GM18907 (cell line): Measurements from ENCODE around the gene EFCAB11.

Source experiments
- ATAC-seq: cut with Tn5 transposase; IDR thresholded peaks from one replicate; pipeline ENCODE4 v1.9.1; 2021; ENCODE audit warnings: mild to moderate bottlenecking, moderate library complexity; ENCODE audit not compliant: unreplicated experiment

The EFCAB11 gene

DNA sequence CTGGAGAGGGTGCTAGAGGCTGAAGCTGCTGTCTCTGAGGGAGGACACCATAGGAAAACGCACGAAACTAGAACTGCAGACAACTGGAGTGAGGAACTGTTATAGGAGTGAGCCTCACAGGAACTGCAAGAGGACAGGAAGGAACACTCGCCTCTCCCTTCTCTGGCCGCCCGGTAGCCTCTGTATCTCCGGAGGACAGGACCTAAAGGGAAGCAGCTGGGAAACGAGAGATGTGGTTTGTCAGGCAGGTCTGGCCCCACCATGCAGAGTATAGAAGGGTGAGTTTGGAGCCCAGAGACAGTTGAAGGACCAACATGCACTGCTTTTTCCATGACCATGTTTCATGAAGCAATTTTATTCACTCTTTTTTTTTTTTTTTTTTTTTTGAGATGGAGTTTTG lies 127.3 kb downstream of the EFCAB11 start:
- ATAC-seq, result no peak

DNA sequence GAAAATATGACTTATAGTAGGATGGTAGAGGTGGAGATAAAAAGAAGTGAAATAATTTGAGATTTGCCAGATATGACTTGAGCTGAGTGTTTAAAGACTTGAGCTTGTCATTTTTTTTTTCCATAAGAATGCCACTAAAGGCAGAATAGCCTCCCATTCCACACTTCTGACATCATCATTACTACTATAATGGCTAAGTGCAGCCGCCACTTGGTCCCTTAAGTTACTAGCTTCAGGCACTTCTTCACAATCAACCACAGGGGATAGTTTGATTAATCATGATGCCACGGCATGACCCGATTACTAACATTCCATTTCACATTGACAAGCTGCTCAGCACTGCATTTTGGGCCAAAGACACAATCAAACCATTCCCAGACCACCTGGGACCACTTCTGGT lies 127.9 kb downstream of the EFCAB11 start:
- no peak for ATAC-seq

DNA sequence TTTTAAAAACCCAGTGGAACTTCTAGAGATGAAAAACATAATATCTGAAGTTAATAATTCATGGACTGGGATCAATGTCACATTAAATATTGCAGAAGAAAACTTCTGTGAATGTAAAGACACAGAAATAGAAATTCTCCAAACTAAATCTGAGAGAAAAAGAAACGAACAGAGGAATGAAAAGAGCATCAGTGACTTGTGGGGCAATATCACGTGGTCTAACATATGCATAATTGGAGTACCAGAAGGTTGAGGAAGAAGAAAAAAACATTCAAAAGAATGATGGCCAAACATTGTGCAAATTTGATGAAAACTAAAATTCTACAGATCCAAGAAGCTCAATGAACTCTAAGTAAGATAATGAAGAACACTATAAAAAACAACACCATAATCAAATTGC lies 130.8 kb downstream of the EFCAB11 start:
- no peak for ATAC-seq

DNA sequence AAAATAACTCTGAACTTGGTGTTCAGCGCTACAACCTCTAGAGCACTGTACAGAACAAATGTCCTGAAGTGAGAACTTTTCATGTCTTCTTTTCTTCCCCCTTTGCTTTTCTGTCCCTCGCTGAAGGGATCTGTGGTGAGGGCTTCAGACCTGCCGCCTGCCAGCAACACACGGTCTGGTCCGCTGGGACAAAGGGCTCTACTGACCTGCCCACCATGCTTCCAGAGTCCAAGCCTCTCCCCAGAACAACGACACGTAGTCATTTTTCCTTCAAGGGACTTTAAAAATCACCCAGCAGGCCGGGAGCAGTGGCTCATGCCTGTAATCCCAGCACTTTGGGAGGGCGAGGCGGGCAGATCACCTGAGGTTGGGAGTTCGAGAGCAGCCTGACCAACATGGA lies 140.4 kb downstream of the EFCAB11 start:
- ATAC-seq, result no peak

DNA sequence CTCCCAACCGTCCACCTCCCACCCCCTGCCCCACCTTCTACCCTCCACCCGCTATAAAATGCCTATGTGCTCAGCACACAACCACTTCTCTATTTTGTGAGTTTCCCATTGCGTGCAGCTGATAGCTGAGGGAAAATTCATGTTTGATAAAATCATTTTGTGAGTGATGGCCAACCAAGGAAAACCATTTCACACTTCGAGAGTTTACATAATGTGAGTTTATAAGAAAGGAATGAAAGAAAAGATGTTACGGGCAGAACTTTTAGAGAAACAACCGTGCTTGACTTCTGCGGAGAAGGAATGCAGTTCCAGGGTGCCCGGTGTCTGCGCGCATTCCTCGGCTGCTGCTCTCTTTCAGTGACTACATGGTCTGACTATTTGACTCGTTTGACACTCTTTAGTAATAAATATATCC lies 140.9 kb downstream of the EFCAB11 start:
- ATAC-seq, result no peak

DNA sequence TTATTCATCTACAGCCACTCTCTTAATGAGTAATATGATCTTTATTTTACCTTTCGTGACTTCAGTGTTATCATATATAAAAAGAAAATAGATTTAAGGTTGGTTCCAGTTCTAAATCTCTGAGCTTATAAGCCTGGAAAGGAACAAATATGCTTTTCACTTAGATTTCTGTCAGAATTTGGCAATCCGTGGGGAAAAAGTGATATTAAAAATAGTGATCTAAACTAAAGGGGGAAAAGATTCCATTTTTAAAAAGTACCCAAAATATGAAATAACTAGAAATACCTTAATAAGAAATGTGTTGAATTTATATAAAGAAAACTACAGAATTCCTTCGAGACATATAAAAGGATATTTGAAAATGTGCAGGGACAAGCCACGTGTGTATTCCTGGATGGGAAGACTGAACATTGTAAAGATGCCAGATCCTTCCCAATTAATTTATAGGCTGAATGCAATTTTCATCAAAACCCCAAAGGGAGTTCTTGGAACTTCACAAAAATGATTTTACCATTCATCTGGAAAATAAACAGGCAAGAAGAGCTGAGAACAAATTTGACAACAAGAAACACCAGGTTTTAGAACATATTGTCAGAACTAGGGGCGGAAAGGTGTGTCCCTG lies 142.5 kb downstream of the EFCAB11 start:
- ATAC-seq, result no peak

DNA sequence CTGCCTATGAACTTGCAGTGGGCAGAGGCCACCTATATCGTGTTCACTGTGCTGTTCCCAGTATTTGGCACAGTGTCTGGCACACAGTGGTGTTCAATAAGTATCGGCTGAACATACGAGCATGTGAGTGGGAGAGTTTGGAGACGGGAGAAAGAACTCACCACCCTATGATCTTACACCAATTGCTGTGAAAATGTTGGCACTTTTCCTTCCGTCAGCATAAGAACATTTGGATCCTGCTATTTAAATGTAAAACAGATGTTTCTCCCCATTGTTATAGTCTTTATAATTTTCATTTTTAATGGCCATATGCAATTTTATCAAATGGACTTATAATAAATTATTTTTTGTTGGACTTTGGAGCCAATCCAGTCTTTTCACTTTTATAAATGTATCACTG lies 144.4 kb downstream of the EFCAB11 start:
- no peak for ATAC-seq

DNA sequence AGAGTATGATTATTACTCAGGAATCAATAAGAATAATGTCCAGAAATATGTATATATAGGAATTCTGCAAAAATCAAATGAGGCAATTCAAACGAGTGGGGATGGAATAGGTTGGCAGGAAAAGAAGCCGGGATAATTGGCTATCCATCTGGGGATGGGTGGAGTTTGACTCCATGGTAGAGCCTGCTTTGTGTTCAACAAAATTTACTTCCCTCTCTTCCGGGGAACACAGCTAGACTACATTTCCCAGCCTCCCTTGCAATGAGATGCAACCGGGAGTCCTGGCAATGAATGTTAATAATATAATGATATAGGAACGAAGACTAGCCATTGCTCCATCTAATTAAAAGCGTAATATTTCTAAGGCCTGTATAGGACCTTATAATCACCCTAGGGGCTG lies 146.6 kb downstream of the EFCAB11 start:
- no peak for ATAC-seq

DNA sequence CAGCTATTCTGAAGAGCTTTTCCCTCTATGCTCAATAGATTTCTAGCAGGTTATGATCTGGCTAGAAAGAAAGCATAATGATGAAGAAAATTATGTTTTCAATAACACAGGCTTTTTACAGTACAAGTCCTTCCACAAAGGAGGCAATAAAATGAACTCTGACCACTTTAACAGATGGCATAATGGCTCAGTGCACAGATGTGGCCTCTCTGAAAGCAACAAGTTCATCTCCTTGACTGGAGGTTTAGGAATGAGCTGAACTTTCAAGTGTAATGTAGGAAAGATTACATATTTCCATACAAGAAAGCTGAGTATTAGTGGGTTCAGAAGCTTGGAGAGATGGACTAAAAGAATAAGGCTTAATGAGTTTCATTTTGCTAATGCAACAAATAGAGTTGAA lies 147.4 kb downstream of the EFCAB11 start:
- ATAC-seq, result no peak

DNA sequence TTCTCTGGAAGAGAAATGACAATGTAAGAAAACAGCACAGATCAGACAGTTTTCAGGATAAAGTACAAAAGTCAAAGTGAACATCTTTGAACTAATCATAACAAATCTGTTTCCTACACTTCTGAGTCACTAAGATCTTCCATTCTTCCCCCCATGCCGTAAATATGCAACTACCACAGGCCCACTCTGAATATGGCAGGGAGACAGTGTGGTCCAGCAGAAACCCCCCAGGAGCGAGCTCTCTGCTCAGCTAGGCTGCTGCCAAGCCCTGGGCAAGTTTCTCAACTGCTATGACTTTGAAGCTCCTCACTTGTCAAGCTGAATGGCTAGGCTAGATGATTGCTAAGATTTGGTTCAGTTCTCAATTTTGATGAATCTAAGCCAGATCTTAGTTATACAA lies 148.1 kb downstream of the EFCAB11 start:
- no peak for ATAC-seq

DNA sequence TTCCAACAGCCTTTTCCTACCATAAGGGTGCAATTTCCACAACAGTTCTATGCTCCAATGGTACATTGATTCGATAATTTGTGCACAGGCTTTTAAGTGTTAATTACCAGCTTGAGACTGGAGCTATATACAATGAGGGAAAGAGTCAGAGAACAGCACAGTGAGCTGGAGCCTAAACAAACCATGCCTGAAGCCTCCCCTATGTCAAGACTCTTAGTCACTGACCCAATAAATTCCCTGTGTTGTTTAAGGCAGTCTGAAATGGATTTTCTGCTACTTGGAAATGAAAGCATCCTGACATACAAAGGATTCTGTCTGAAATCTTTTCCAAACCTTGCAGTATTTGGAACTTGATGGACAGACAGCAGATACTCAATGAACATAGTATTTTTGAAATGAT lies 149.0 kb downstream of the EFCAB11 start:
- no peak for ATAC-seq

DNA sequence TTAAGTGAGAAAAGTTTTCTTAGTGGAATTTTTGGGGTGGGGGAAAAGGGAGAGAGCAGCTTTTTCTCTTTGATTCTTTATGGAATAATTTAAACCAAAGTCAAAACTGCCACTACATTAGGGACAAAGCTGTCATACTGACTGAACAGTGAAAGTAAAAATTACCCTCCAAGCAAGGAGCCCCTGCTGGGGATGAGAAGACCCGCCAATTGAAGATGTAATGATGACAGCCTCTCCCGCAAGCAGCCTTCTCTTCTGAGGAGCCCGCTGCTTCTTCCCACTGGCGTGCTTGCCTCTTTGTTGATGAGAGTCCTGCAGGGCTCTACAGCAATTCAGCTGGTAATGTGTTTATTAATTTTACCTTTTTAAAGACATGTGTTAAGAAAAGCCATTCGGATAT lies 151.0 kb downstream of the EFCAB11 start:
- no peak for ATAC-seq

DNA sequence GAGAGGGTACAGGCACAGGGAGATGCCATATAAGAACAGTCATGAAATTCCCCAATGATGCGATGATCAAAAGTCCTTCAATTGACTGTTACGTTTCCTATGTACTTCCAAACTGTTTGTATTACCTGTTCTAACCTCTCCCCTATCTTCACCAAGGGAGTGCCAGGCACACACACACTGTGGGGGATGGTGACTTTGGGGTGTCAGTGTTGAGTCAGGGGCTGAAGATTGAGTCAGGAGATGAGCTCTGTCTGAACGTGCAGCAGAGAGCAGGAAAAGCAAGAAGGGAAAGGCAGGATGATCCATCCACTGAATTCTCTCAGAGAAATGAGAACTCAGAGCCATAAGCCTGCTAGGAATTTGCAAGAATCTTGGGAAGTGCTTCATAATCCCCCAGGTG lies 153.4 kb downstream of the EFCAB11 start:
- no peak for ATAC-seq

DNA sequence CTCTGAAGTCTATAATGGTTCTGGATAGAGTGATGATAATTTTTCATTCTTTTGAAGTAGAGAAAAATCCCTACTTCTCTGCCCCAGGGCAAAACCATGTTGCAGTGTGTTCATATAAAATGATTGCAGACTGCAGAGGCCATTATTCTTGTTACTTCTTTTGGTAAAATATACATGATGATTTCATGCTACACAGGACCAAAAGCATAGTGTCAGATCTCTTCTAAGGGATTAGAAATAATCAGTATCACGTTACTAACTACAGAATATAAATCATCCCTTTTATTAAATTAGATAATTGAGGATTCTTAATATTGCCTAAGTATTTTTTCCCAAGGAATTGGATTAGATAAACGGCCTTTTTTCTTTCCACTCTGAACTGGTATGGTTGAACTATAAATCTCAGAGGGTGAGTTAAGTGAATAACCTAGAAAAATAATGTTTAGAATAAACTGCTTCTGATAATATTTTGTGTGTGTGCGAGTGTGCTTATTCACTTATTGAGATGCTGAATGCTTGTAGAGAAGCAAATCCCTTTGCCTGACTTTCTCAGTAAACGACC lies 156.2 kb downstream of the EFCAB11 start:
- no peak for ATAC-seq

DNA sequence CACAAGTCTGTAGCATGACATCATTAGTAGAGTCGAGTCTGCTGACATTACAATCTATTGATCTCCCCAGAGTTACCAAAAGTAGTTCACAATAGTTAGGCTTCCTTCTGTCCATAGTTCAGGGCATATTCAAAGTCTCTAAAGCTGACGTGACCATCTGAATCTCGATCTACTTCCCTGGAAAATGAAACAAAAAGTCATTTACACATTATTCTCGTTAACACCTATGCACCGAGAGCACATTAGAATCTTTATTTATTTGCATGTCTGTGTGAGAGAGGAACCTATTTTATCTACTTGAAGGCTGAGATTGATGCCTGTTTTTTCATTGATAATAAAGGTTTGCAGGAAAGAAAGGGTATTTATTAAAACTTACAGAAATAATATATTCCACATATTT lies 157.4 kb downstream of the EFCAB11 start:
- ATAC-seq, result no peak

DNA sequence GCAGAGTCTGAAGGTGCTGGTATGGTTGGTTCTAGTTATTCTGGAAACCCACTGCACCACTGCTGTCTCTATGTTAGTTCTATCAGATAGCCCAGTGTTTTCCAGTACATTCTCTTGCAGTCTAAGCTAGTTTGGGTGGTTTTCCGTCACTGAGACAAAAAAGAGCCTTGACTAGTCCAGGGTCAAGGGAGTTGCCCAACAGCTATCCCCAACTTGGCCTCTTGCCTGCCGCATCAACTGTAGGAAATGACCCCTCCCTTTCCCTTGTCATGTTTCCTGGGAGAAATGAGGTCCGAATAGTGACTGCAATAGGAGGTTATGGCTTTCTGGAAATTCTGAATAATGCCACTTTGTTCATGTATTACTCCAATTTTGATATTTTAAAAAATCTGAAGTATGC lies 160.4 kb downstream of the EFCAB11 start:
- ATAC-seq, result no peak

DNA sequence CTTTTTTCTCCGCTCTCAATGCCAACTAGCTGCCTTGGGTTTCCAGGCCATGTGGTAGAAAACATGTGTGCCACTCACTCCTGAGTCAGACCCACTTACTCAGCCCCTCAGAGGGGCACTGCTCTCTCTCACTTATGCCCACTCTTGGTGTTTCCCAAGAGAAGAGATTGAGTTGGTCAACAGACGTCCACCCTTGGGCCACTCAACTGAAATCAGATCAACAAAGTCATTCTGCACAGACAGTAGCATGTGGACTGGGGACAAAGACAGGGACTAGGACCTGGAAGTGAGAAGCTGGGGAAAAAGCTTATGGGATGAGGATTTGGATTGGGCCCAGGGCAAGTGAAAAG lies 161.2 kb downstream of the EFCAB11 start:
- no peak for ATAC-seq

DNA sequence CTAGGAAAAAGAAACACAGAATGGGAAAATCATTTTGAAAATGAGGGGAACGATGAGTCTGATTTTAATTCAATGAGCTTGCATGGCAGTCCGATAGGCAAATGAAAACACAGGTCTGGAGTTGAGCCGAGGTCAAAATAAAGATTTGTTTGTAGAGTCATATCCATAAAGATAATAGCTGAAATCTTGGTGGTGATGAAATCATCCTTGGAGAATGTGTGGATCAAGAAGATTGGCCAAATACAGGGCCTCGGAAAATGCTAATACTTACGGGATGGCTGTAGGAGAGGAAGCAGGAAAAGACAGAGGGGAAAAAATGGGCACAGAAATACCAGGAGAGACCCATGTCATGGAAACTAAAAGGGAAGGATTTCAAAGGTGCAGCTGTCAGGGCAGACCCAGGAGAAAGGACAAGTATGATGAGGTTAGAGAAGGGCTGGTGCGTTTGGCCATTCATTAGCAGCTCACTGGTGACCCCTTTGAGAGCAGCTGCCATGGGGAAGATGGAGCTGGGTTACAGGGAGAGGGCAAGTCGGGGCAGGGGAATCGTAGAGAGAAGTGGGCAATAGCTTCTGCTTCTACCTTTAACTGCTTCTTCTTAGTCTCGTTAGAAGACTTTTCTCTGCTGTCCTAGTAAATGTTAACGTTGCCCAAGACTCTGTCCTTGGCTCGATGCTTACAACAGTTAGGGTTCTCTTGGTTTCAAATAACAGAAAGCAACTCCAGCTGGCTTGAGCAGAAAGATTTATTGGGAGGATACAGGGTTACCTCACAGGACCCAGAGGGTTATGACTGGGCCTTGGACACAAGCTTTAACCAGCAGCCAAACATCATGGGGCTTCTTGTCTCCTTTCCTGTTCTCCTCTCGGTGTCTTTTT lies 161.8 kb downstream of the EFCAB11 start:
- no peak for ATAC-seq

DNA sequence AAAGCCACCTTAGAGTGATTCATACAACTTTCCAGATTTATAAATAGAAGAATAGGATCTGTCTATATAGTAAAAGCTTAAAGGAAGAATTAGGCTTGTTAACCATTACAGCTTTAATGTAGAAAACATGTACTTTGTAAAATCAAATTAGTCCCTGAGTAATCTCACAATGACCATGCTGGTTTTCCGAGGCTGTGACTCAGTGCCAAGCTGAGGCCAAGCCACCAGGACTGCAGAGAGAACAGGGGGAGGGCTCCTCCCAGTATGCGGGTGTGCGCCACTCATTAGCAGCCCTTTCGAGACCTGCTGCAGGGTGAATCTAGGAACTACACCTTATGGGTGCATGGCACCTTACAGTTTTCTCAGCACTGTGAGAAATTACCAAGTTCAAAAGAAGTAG lies 167.0 kb downstream of the EFCAB11 start:
- no peak for ATAC-seq

DNA sequence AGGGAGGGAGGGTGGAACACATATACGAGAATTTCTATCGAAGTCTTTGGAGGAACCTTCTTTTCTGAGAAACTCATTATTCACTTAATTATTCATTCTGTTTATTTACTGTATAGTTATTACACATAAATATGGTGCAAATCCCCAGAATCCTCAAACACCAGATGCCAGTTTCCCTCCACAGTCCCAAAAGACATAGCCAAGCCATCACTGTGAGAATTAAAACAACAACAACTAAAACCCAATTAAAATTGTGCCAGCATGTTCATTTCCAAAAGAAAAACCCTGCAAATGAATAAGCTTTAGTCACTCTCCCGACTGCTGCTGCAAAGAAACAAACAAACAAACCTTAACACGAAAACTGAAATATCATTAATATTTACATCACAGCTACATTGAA lies 173.5 kb downstream of the EFCAB11 start:
- ATAC-seq, result no peak

DNA sequence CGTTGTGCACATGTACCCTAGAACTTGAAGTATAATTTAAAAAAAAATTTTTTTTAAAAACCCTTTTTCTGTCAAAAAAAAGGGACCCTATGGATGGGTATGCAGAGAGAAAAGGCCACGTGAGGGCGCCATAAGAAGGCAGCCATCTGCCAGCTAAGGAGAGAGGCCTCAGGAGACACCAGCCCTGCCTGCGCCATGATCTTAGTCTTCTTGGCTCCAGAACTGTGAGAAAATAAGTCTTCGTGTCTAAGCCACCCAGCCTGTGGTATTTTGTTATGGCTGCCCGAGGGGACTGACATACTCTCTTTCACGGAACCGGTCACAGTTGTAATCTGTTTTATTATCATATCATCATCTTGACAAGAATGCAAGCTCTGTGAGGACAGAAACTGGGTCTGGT lies 174.8 kb downstream of the EFCAB11 start:
- ATAC-seq, result no peak

DNA sequence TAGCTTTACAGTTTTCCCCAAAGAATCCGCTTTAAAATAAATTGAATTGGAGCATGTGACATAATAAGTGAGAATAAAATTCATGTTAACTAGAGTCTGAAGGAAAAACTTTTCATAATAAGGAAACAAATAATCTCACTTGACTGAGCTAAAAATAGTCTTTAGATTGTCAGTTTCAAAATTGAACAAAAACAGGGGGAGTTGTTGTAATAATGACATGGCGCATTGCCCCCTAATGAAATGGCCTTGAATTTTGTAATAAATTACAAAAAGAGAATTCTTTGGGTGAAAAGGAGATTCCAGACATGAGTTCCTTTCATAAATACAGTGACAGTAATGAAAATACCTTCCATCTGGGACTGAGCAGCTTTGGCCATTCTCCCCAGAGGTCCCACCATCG lies 178.6 kb downstream of the EFCAB11 start:
- no peak for ATAC-seq
